Stimulated activated CD8-positive, alpha-beta memory T cell treated with anti-CD3 and anti-CD28 coated beads, Interleukin-15, amount 100 ng/mL, for 48 hours (primary cell): ENCODE measurements around the gene HOXA1.

Source experiments
- DNase-seq, 2 donors: peaks; one replicate each; pipeline ENCODE4 v3.0.0-alpha.2; 2020; ENCODE audit warnings: low read depth in 2 of 2

HOXA1 gene

GRCh38 chr7:27092819-27093110, 3.0 kb downstream of the HOXA1 start:
- DNase-seq = no peak

DNA sequence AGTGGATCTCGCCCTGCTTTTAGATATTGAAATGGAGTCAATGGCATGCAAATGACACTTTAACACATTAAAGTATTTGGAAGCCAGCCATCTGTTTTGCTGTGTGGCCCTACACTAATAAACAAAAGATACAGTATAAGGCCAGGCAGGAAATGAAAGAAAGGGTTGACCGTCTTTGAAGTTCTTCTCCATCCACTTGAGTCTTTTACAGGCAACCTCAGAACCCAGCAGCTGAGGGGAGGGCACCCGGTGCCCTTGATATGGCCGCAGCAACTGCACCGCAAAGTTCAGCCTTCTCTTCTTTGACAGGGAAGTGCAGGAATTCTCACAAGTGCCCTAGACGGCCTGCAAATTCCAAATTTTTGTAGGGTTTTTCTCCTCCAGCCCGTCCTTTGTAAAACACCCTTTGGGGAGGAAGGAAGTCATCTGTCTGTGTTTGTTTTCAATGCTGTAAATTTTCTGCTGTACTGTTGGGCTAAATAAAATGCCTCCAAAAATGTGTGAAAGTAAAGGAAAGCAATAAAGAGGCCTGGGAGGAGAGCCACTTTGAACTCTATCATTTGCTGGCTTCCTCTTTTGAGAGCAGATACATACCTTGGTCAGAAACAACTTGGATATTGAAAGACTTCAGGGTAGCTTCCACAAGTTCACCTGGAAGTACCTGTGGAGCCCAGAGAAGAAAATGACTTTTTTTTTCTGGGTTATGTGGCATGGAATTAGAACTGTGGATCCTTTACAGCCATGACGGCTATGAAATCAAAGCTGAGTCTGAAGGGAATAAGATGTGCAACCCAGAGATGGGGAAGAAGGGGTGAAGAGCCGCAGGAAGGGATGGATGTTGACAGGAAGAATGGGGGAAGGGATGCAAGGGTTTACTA, 3.6 kb downstream of the HOXA1 start:
- no peak for DNase-seq

GRCh38 chr7:27091105-27091504, 4.7 kb downstream of the HOXA1 start:
- no peak for DNase-seq

GRCh38 chr7:27088002-27088922, 7.5 kb downstream of the HOXA1 start:
- no peak for DNase-seq

GRCh38 chr7:27083646-27084045, 12.2 kb downstream of the HOXA1 start:
- no peak for DNase-seq

GRCh38 chr7:27082171-27082570, 13.6 kb downstream of the HOXA1 start:
- no peak for DNase-seq

DNA sequence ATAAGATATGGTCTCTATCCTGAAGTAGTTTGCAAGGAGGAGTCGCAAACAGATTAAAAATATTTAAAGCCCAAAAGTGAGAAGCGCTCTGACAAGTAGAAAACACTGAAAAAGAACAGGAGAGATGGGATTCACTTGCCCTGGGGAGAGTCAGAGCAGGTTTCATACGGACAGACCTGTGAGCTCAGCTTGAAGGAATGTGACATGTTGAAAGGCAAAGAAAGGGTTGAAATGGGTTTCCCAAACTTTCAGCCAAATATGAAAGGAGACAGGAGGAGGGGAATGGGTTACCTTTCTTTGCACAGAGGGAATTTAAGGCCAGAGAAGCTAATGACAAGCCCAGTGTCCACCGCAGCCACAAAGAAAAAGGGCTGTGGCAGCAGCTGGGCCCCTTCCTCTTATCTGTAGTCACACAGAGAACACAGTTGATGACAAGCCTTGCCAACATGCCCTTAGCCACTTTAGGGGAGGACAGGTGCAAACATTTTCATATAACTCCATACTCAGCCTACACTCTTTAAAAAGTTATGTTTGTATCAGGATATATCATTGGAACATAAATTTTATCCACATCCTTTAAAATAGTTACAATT, 14.9 kb downstream of the HOXA1 start:
- no peak for DNase-seq

- DNase-seq = no peak
Observed at GRCh38 chr7:27079234-27079975, 16.4 kb downstream of the HOXA1 start.

GRCh38 chr7:27078616-27079233, 17.1 kb downstream of the HOXA1 start:
- no peak for DNase-seq

GRCh38 chr7:27073076-27073475, 22.7 kb downstream of the HOXA1 start:
- no peak for DNase-seq

DNA sequence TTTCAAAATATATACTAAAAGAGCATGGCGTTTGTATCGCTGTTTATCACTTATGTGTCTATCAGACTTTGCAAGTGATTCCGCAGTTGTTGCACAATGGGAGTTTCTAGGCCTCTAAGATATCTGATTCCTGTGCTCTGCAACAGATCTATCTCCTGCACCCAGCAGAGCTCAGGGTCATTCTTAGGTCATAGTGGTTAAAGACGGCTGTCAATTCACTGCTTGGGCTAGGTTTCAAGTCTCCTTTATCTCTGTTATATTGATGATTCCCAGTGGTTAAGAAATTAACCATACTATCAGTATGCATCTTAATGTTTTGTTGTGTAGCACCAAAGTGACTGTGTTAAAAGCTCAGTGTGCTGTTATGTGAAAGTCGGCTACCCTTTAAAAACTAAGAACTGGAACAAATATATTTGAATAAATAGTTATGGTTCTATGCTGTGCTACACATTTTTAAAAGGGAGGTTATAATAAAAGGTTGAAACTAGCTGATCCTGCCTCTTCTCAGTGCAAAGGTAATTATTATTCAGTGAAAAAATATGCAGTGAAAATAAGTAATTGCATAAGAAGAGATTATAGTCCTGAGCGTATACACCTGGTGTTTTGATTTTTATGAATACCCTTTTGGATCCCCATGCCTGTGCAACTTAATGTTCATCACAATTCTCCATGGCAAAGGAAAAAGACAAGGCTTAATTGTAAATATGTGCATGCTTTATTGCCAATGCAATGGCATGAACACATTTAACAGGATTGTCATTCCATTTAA, 24.0 kb downstream of the HOXA1 start:
- no peak for DNase-seq

DNA sequence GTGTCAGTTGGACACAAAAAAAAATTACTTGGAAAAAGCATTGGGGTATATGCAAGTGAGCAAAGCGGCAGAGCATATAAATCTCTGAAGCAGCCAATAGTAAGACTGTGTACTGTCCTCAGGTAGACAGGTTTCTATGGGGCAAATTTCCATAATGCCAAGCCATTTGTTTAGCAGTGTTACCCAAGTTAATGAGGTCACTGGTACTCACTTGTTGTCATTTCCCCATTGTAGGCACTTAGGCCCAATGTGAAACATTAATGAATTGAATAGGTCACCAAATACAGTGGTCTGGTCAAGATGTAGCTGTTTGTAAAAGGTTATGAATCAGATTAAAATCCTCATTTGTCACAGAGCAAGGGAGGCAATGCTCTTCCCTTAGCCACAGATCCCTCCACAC, 27.5 kb downstream of the HOXA1 start:
- no peak for DNase-seq

- DNase-seq = no peak
Observed at GRCh38 chr7:27066148-27066547, 29.7 kb downstream of the HOXA1 start.

- no peak for DNase-seq
Observed at GRCh38 chr7:27065709-27066108, 30.1 kb downstream of the HOXA1 start.

DNA sequence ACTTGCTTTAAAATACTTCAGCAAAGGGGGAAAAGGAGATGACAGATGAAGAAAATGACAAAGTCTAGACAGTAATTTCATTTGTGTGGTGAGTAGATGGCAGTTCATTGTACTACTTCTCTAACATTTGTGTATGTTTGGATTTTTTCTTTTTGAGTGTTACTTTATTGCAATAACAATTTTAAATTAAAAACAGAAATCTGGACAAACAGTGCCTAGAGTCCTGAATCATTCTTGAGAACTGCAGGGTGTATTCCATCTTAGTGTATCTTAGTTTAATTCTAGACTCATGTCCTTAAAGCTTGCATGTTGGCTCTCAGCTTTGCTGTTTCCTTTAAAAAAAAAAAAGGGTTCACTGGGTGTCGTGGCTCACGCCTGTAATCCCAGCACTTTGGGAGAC, 31.1 kb downstream of the HOXA1 start:
- no peak for DNase-seq

DNA sequence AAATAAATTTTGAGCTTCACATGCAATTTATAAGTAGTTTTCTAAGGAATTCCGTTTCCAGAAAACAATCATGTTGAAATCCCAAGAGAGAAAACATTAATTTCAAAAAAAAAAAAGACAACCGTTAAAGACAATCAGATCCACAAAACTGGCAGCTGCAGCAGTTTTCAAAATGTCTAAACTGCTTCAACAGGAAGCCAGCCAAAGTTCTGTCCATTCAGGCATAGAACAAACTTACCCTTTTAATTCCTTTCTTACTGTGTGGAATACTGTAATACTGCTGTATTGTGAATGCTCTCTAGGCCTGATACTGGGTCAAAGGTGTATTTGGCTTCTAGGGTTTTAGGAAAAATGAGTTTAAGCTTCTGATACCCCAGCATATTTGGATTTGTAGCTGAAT, 31.6 kb downstream of the HOXA1 start:
- no peak for DNase-seq

DNA sequence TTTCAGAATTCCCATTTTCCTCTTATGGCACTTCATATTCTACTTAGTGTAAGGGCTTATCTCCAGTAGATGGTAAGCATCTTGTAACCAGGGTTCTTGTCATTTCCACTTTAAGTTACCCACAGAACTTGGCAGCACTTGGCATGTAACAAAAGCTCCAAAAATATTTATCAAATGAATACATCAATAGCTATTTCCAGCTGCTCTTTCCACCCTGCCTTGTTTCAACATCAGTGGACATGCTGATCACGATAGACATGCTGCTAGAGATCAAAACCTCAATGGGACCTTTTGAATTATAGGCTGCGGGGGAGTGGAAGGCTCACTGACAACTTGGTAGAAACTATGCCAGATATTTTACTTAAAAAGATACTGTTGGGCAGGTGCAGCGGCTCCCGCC, 32.9 kb downstream of the HOXA1 start:
- DNase-seq = no peak

GRCh38 chr7:27053153-27053552, 42.6 kb downstream of the HOXA1 start:
- DNase-seq = no peak

GRCh38 chr7:27051451-27051850, 44.3 kb downstream of the HOXA1 start:
- DNase-seq = no peak

DNA sequence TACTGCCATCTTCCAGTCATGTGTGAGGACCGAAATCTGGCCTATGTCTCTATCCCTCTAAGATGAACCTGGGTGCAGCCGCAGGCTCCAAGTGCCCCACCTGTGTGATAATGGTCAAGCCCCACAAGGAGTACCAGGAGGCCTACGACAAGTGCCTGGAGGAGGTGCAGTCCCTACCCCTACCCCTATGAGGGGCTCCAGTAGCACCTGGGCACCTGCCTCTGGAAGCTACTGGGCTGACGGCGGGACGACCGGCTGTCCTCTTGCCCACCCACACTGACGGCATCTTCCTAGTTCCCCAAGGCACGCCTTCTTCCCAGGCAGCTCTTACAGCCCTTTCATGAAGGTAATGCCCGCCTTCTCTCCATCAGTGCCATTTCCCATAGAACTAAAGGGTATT, 47.4 kb downstream of the HOXA1 start:
- DNase-seq = no peak
